ENCODE data around the gene DGKB.
A peak's percentile ranks its signal among the peaks of the same experiment; 100 is the strongest.

The DGKB gene

GRCh38 chr7:14697684-14698083 lies 204.9 kb downstream of the DGKB start:
- no peak for TF ChIP-seq CTCF (IDR thresholded peaks at IDR 0.05; ENCODE audit: low read depth, low read length, missing control alignments)
- in situ Hi-C loops (cut with HindIII; ENCODE audit: low sequenced_read_pairs), result no loop called here
- no peak overlapping the region for H3K4me3 ChIP-seq (ENCODE audit: low read depth, low read length)
- DNase-seq (ENCODE audit: low read depth), result no peak

- in situ Hi-C loops (cut with HindIII; ENCODE audit: low sequenced_read_pairs), result loop anchor here (5.0 kb wide), 1 partner anchor 1409 kb away; no protein-coding TSS in a partner anchor
- TF ChIP-seq CTCF (IDR thresholded peaks at IDR 0.05; ENCODE audit: low read depth, low read length, missing control alignments), result peak; percentile 80
Measured at GRCh38 chr7:14691597-14692203, 210.9 kb downstream of the DGKB start.

GRCh38 chr7:14691034-14691433 lies 211.5 kb downstream of the DGKB start:
- no peak for TF ChIP-seq CTCF (IDR thresholded peaks at IDR 0.05; ENCODE audit: low read depth, low read length, missing control alignments)
- no peak for DNase-seq (ENCODE audit: low read depth)
- no peak overlapping the region for H3K4me3 ChIP-seq (ENCODE audit: low read depth, low read length)
- in situ Hi-C loops (cut with HindIII; ENCODE audit: low sequenced_read_pairs), result loop anchor here (5.0 kb wide), 1 partner anchor 1409 kb away; no protein-coding TSS in a partner anchor

More at GRCh38 chr7:14691597-14692203, 210.9 kb downstream of the DGKB start:
- DNase-seq (ENCODE audit: low read depth), result peak; percentile 12
- no peak overlapping the region for H3K4me3 ChIP-seq (ENCODE audit: low read depth, low read length)

- TF ChIP-seq CTCF (IDR thresholded peaks at IDR 0.05; ENCODE audit: low read depth, low read length, missing control alignments), result no peak
- no peak overlapping the region for H3K4me3 ChIP-seq (ENCODE audit: low read depth, low read length)
- no peak for DNase-seq (ENCODE audit: low read depth)
- in situ Hi-C loops (cut with HindIII; ENCODE audit: low sequenced_read_pairs), result loop anchor here (5.0 kb wide), 1 partner anchor 1408 kb away; no protein-coding TSS in a partner anchor
Measured at GRCh38 chr7:14690486-14690885, 212.1 kb downstream of the DGKB start.

GRCh38 chr7:14690075-14690474 lies 212.5 kb downstream of the DGKB start:
- in situ Hi-C loops (cut with HindIII; ENCODE audit: low sequenced_read_pairs), result loop anchor here (5.0 kb wide), 1 partner anchor 1408 kb away; no protein-coding TSS in a partner anchor
- TF ChIP-seq CTCF (IDR thresholded peaks at IDR 0.05; ENCODE audit: low read depth, low read length, missing control alignments), result no peak
- no peak overlapping the region for H3K4me3 ChIP-seq (ENCODE audit: low read depth, low read length)
- DNase-seq (ENCODE audit: low read depth), result no peak

GRCh38 chr7:14688208-14688607 lies 214.3 kb downstream of the DGKB start:
- DNase-seq (ENCODE audit: low read depth), result no peak
- no peak for TF ChIP-seq CTCF (IDR thresholded peaks at IDR 0.05; ENCODE audit: low read depth, low read length, missing control alignments)
- no peak overlapping the region for H3K4me3 ChIP-seq (ENCODE audit: low read depth, low read length)
- in situ Hi-C loops (cut with HindIII; ENCODE audit: low sequenced_read_pairs), result no loop called here
